Inferior parietal cortex (tissue), 1 donor: ENCODE results near the gene DCAF8L2.
"Not testable (repeated sequence)": the region's sequence is repeated elsewhere in the genome, so short reads cannot be mapped to it uniquely, and the experiment has no call there.

Experiments
- DNase-seq: peaks from one replicate; pipeline ENCODE4 v3.0.0-alpha.2; 2016; ENCODE audit errors: extremely low spot score

The DCAF8L2 gene

GRCh38 chrX:27590044-27590443 lies at the start of gene DCAF8L2:
Gene DCAF8L2, plus strand, starts transcription at chrX:27590344. Its CDS starts 156,552 bp downstream, at chrX:27746896.
- DNase-seq = no peak

GRCh38 chrX:27541161-27541560 lies 49.0 kb upstream of the DCAF8L2 start:
- DNase-seq = not testable (repeated sequence)

- no peak for DNase-seq
Measured at GRCh38 chrX:27548624-27549023, 41.5 kb upstream of the DCAF8L2 start.

GRCh38 chrX:27549688-27550087 lies 40.5 kb upstream of the DCAF8L2 start:
- DNase-seq = no peak

GRCh38 chrX:27555514-27555913 lies 34.6 kb upstream of the DCAF8L2 start:
- peak; percentile 27 for DNase-seq

- no peak for DNase-seq
Measured at GRCh38 chrX:27565992-27566391, 24.2 kb upstream of the DCAF8L2 start.

GRCh38 chrX:27571164-27571563 lies 19.0 kb upstream of the DCAF8L2 start:
- DNase-seq = no peak

GRCh38 chrX:27575565-27575964 lies 14.6 kb upstream of the DCAF8L2 start:
- DNase-seq = no peak

GRCh38 chrX:27583976-27584375 lies 6.2 kb upstream of the DCAF8L2 start:
- no peak for DNase-seq

- DNase-seq = no peak
Measured at GRCh38 chrX:27591938-27592337, 1.8 kb downstream of the DCAF8L2 start.

- no peak for DNase-seq
Measured at GRCh38 chrX:27597508-27597907, 7.4 kb downstream of the DCAF8L2 start.

- no peak for DNase-seq
Measured at GRCh38 chrX:27598312-27598711, 8.2 kb downstream of the DCAF8L2 start.

- no peak for DNase-seq
Measured at GRCh38 chrX:27599928-27600327, 9.8 kb downstream of the DCAF8L2 start.

GRCh38 chrX:27600686-27601085 lies 10.5 kb downstream of the DCAF8L2 start:
- no peak for DNase-seq

- no peak for DNase-seq
Measured at GRCh38 chrX:27608671-27609070, 18.5 kb downstream of the DCAF8L2 start.

- DNase-seq = no peak
Measured at GRCh38 chrX:27619459-27619858, 29.3 kb downstream of the DCAF8L2 start.

GRCh38 chrX:27619975-27620374 lies 29.8 kb downstream of the DCAF8L2 start:
- DNase-seq = peak; percentile 4

GRCh38 chrX:27622883-27623282 lies 32.7 kb downstream of the DCAF8L2 start:
- DNase-seq = no peak

GRCh38 chrX:27626066-27626465 lies 35.9 kb downstream of the DCAF8L2 start:
- no peak for DNase-seq

- no peak for DNase-seq
Measured at GRCh38 chrX:27633328-27633727, 43.2 kb downstream of the DCAF8L2 start.

GRCh38 chrX:27656581-27656980 lies 66.4 kb downstream of the DCAF8L2 start:
- DNase-seq = no peak

GRCh38 chrX:27660878-27661277 lies 70.7 kb downstream of the DCAF8L2 start:
- DNase-seq = no peak

GRCh38 chrX:27671234-27671633 lies 81.1 kb downstream of the DCAF8L2 start:
- no peak for DNase-seq

- DNase-seq = no peak
Measured at GRCh38 chrX:27674491-27674890, 84.3 kb downstream of the DCAF8L2 start.

- no peak for DNase-seq
Measured at GRCh38 chrX:27675493-27675892, 85.3 kb downstream of the DCAF8L2 start.
